GM12878 (cell line): ENCODE results near the gene KCNQ1.

Experiments used
- BACH1 ChIP-seq: fragments of 450-650 bp; IDR thresholded peaks from 2 replicates; pipeline ENCODE4 v1.6.1; 2017; ENCODE audit warnings: mild to moderate bottlenecking, borderline replicate concordance
- NR2F1 ChIP-seq: fragments of 450-650 bp; conservative IDR thresholded peaks from 2 replicates; pipeline ENCODE4 v1.6.1; 2017; ENCODE audit warnings: mild to moderate bottlenecking
- POLR2AphosphoS5 ChIP-seq: IDR thresholded peaks from 2 replicates; pipeline ENCODE4 v1.6.1; 2011; ENCODE audit warnings: mild to moderate bottlenecking, low read length, inconsistent platforms
- RAD21 ChIP-seq: IDR thresholded peaks from 2 replicates; pipeline ENCODE4 v1.6.1; 2011; ENCODE audit warnings: mild to moderate bottlenecking, low read depth, low read length, moderate library complexity; ENCODE audit not compliant: insufficient read depth
- TF ChIP-seq, protein P1 (sequence below): IDR thresholded peaks from 2 replicates; pipeline ENCODE4 v1.6.1; 2011; ENCODE audit warnings: low read depth, mild to moderate bottlenecking, low read length, moderate library complexity, borderline replicate concordance; ENCODE audit errors: extremely low read depth
- TF ChIP-seq, protein P2 (sequence below), 3 experiments: IDR thresholded peaks in 2 of 3; conservative IDR thresholded peaks in 1 of 3; 2 replicates each; pipeline ENCODE4 v1.5.1; 2011; ENCODE audit warnings: low read depth in 3 of 3, low read length in 3 of 3, mild to moderate bottlenecking in 3 of 3, control low read depth in 2 of 3, moderate library complexity in 2 of 3, inconsistent platforms in 1 of 3, mixed read lengths in 1 of 3; ENCODE audit not compliant: control insufficient read depth in 2 of 3, insufficient read depth in 1 of 3; ENCODE audit errors: extremely low read depth in 1 of 3
- TF ChIP-seq, protein P3 (sequence below): fragments of 450-650 bp; IDR thresholded peaks from 2 replicates; pipeline ENCODE4 v1.6.1; 2014; ENCODE audit warnings: mild to moderate bottlenecking

DNA sequence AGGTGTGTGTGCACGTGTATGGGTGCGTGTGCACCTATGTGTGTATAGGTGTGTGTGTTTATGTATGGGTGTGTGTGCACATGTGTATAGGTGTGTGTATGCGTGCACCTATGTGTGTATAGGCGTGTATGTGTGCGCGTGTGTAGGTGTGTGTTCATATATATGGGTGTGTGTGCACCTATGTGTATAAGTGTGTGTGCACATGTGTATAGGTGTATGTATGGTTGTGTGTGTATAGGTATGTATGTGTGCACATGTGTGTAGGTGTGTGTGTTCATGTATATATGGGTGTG, 26.9 kb downstream of the KCNQ1 start:
- TF ChIP-seq RAD21 (no peak), POLR2AphosphoS5 (no peak), BACH1 (no peak), NR2F1 (no peak)
- TF ChIP-seq, protein P1, sequence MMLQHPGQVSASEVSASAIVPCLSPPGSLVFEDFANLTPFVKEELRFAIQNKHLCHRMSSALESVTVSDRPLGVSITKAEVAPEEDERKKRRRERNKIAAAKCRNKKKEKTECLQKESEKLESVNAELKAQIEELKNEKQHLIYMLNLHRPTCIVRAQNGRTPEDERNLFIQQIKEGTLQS: no peak
- TF ChIP-seq, protein P2, sequence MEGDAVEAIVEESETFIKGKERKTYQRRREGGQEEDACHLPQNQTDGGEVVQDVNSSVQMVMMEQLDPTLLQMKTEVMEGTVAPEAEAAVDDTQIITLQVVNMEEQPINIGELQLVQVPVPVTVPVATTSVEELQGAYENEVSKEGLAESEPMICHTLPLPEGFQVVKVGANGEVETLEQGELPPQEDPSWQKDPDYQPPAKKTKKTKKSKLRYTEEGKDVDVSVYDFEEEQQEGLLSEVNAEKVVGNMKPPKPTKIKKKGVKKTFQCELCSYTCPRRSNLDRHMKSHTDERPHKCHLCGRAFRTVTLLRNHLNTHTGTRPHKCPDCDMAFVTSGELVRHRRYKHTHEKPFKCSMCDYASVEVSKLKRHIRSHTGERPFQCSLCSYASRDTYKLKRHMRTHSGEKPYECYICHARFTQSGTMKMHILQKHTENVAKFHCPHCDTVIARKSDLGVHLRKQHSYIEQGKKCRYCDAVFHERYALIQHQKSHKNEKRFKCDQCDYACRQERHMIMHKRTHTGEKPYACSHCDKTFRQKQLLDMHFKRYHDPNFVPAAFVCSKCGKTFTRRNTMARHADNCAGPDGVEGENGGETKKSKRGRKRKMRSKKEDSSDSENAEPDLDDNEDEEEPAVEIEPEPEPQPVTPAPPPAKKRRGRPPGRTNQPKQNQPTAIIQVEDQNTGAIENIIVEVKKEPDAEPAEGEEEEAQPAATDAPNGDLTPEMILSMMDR (IDR thresholded peaks at IDR 0.05 in 2 of 3, conservative IDR thresholded peaks at IDR 0.05 in 1 of 3; ENCODE audit: control insufficient read depth in 2 of 3, extremely low read depth in 1 of 3, insufficient read depth in 1 of 3, low read depth in 3 of 3, low read length in 3 of 3): no peak
- TF ChIP-seq, protein P3, sequence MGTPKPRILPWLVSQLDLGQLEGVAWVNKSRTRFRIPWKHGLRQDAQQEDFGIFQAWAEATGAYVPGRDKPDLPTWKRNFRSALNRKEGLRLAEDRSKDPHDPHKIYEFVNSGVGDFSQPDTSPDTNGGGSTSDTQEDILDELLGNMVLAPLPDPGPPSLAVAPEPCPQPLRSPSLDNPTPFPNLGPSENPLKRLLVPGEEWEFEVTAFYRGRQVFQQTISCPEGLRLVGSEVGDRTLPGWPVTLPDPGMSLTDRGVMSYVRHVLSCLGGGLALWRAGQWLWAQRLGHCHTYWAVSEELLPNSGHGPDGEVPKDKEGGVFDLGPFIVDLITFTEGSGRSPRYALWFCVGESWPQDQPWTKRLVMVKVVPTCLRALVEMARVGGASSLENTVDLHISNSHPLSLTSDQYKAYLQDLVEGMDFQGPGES: no peak
